Measurements from ENCODE around the gene RASSF8. TPM values are rescaled to one million over a fixed set of nuclear protein-coding genes. Genes with fewer than 3 reads are reported as not detected.

RASSF8 gene
- total RNA-seq, 2 experiments from 2014 or later: 0.65 to 1.2 TPM

GRCh38 chr12:26088998-26089397 is 130.5 kb downstream of the RASSF8 start:
- no peaks in the 10 kb centered on the region for H3K4me1 Mint-ChIP-seq
- H3K27ac Mint-ChIP-seq: no peak overlapping the region
- DNase-seq: no peak
- POLR2A ChIA-PET: no interaction called here
- peaks cover 2% of the 10 kb centered on the region for H3K9me3 Mint-ChIP-seq
- no peaks in the 10 kb centered on the region for H3K36me3 Mint-ChIP-seq (ENCODE audit: low read depth)
- no peak overlapping the region for H3K4me3 Mint-ChIP-seq
- H3K27me3 Mint-ChIP-seq: no peaks in the 10 kb centered on the region
- CTCF ChIA-PET: interaction anchor here (1.9 kb wide), 1 partner anchor 8 kb away, joined by 6 read pairs; no protein-coding TSS in a partner anchor

GRCh38 chr12:26090836-26091510 is 132.5 kb downstream of the RASSF8 start:
- DNase-seq: no peak
- ChIA-PET POLR2A (no interaction called here), CTCF (interaction anchor here (1.6 kb wide), 1 partner anchor 561 kb away, joined by 4 read pairs; no protein-coding TSS in a partner anchor)
- Mint-ChIP-seq H3K36me3 (ENCODE audit: low read depth) (no peaks in the 10 kb centered on the region), H3K4me1 (no peaks in the 10 kb centered on the region), H3K27me3 (no peaks in the 10 kb centered on the region), H3K4me3 (no peak overlapping the region), H3K27ac (no peak overlapping the region), H3K9me3 (no peaks in the 10 kb centered on the region)

GRCh38 chr12:26091822-26092221 is 133.3 kb downstream of the RASSF8 start:
- ChIA-PET POLR2A (no interaction called here), CTCF (interaction anchor here (1.6 kb wide), 1 partner anchor 560 kb away, joined by 4 read pairs; no protein-coding TSS in a partner anchor)
- no peak for DNase-seq
- H3K4me3 Mint-ChIP-seq: no peak overlapping the region
- no peaks in the 10 kb centered on the region for H3K36me3 Mint-ChIP-seq (ENCODE audit: low read depth)
- no peaks in the 10 kb centered on the region for H3K4me1 Mint-ChIP-seq
- H3K27ac Mint-ChIP-seq: no peak overlapping the region
- no peaks in the 10 kb centered on the region for H3K27me3 Mint-ChIP-seq
- no peaks in the 10 kb centered on the region for H3K9me3 Mint-ChIP-seq

GRCh38 chr12:26092346-26093105 is 134.0 kb downstream of the RASSF8 start:
- Mint-ChIP-seq H3K27ac (no peak overlapping the region), H3K36me3 (ENCODE audit: low read depth) (no peaks in the 10 kb centered on the region), H3K27me3 (no peaks in the 10 kb centered on the region), H3K4me3 (no peak overlapping the region), H3K4me1 (no peaks in the 10 kb centered on the region), H3K9me3 (no peaks in the 10 kb centered on the region)
- CTCF ChIA-PET: interaction anchor here (1.6 kb wide), 1 partner anchor 559 kb away, joined by 4 read pairs; no protein-coding TSS in a partner anchor
- POLR2A ChIA-PET: no interaction called here
- DNase-seq: no peak

GRCh38 chr12:26095186-26095585 is 136.7 kb downstream of the RASSF8 start:
- H3K4me3 Mint-ChIP-seq: no peak overlapping the region
- H3K9me3 Mint-ChIP-seq: no peaks in the 10 kb centered on the region
- H3K27ac Mint-ChIP-seq: no peak overlapping the region
- ChIA-PET POLR2A (no interaction called here), CTCF (no interaction called here)
- H3K27me3 Mint-ChIP-seq: peaks cover 10% of the 10 kb centered on the region
- H3K36me3 Mint-ChIP-seq (ENCODE audit: low read depth): no peaks in the 10 kb centered on the region
- DNase-seq: no peak
- no peaks in the 10 kb centered on the region for H3K4me1 Mint-ChIP-seq

- Mint-ChIP-seq H3K4me3 (no peak overlapping the region), H3K36me3 (ENCODE audit: low read depth) (no peaks in the 10 kb centered on the region), H3K9me3 (no peaks in the 10 kb centered on the region), H3K27me3 (peaks cover 13% of the 10 kb centered on the region), H3K4me1 (no peaks in the 10 kb centered on the region), H3K27ac (no peak overlapping the region)
- POLR2A ChIA-PET: no interaction called here
- CTCF ChIA-PET: interaction anchor here (0.9 to 2.4 kb wide), 2 partner anchors 25 to 605 kb away, joined by 3 to 11 read pairs; no protein-coding TSS in a partner anchor
- no peak for DNase-seq
Measured at GRCh38 chr12:26096036-26096435, 137.6 kb downstream of the RASSF8 start.

- no peak overlapping the region for H3K4me3 Mint-ChIP-seq
- DNase-seq: peak; percentile 52
- H3K27ac Mint-ChIP-seq: no peak overlapping the region
- H3K9me3 Mint-ChIP-seq: no peaks in the 10 kb centered on the region
- no peaks in the 10 kb centered on the region for H3K36me3 Mint-ChIP-seq (ENCODE audit: low read depth)
- POLR2A ChIA-PET: no interaction called here
- CTCF ChIA-PET: interaction anchor here (0.5 to 2.4 kb wide), 16 partner anchors 9 to 604 kb away, joined by 3 to 11 read pairs (median 4); no protein-coding TSS in a partner anchor
- H3K4me1 Mint-ChIP-seq: no peaks in the 10 kb centered on the region
- peaks cover 23% of the 10 kb centered on the region for H3K27me3 Mint-ChIP-seq
Measured at GRCh38 chr12:26097046-26097878, 138.8 kb downstream of the RASSF8 start.

- no peaks in the 10 kb centered on the region for H3K36me3 Mint-ChIP-seq (ENCODE audit: low read depth)
- CTCF ChIA-PET: no interaction called here
- H3K27me3 Mint-ChIP-seq: peaks cover 31% of the 10 kb centered on the region
- no peak for DNase-seq
- no peaks in the 10 kb centered on the region for H3K4me1 Mint-ChIP-seq
- POLR2A ChIA-PET: no interaction called here
- H3K27ac Mint-ChIP-seq: no peak overlapping the region
- H3K9me3 Mint-ChIP-seq: no peaks in the 10 kb centered on the region
- no peak overlapping the region for H3K4me3 Mint-ChIP-seq
Measured at GRCh38 chr12:26100666-26101349, 142.3 kb downstream of the RASSF8 start.

- H3K9me3 Mint-ChIP-seq: no peaks in the 10 kb centered on the region
Measured at GRCh38 chr12:26101350-26101734, 142.9 kb downstream of the RASSF8 start.

GRCh38 chr12:26101763-26102162 is 143.3 kb downstream of the RASSF8 start:
- H3K27me3 Mint-ChIP-seq: peaks cover 31% of the 10 kb centered on the region
- no peaks in the 10 kb centered on the region for H3K4me1 Mint-ChIP-seq
- ChIA-PET CTCF (no interaction called here), POLR2A (no interaction called here)
- H3K27ac Mint-ChIP-seq: no peak overlapping the region
- no peak for DNase-seq
- no peaks in the 10 kb centered on the region for H3K9me3 Mint-ChIP-seq
- no peak overlapping the region for H3K4me3 Mint-ChIP-seq
- no peaks in the 10 kb centered on the region for H3K36me3 Mint-ChIP-seq (ENCODE audit: low read depth)

More at GRCh38 chr12:26101350-26101734, 142.9 kb downstream of the RASSF8 start:
- Mint-ChIP-seq H3K4me3 (no peak overlapping the region), H3K27ac (no peak overlapping the region), H3K27me3 (peaks cover 31% of the 10 kb centered on the region), H3K36me3 (ENCODE audit: low read depth) (no peaks in the 10 kb centered on the region), H3K4me1 (no peaks in the 10 kb centered on the region)
- CTCF ChIA-PET: no interaction called here
- POLR2A ChIA-PET: no interaction called here
- no peak for DNase-seq

- Mint-ChIP-seq H3K27me3 (peaks cover 37% of the 10 kb centered on the region), H3K36me3 (ENCODE audit: low read depth) (no peaks in the 10 kb centered on the region), H3K4me3 (no peak overlapping the region), H3K9me3 (no peaks in the 10 kb centered on the region), H3K27ac (no peak overlapping the region), H3K4me1 (no peaks in the 10 kb centered on the region)
- POLR2A ChIA-PET: no interaction called here
- no peak for DNase-seq
- CTCF ChIA-PET: no interaction called here
Measured at GRCh38 chr12:26102953-26103352, 144.5 kb downstream of the RASSF8 start.

GRCh38 chr12:26106347-26106746 is 147.9 kb downstream of the RASSF8 start:
- no peaks in the 10 kb centered on the region for H3K9me3 Mint-ChIP-seq
- no peak for DNase-seq
- ChIA-PET CTCF (no interaction called here), POLR2A (no interaction called here)
- no peaks in the 10 kb centered on the region for H3K4me1 Mint-ChIP-seq
- H3K4me3 Mint-ChIP-seq: no peak overlapping the region
- no peaks in the 10 kb centered on the region for H3K36me3 Mint-ChIP-seq (ENCODE audit: low read depth)
- no peak overlapping the region for H3K27ac Mint-ChIP-seq
- H3K27me3 Mint-ChIP-seq: peaks cover 41% of the 10 kb centered on the region
